ENCODE measurements around the gene PHACTR1. TPM values are rescaled to one million over a fixed set of nuclear protein-coding genes. Genes with fewer than 3 reads are reported as not detected.
"Not testable (repeated sequence)": the region's sequence is repeated elsewhere in the genome, so short reads cannot be mapped to it uniquely, and the experiment has no call there.

The PHACTR1 gene
- total RNA-seq, 2 experiments from 2014 or later, result 0.47 to 0.61 TPM

- H3K9me3 Mint-ChIP-seq (ENCODE audit: insufficient read depth), result no peaks in the 10 kb centered on the region
- no peaks in the 10 kb centered on the region for H3K4me1 Mint-ChIP-seq (ENCODE audit: low read depth)
- no peak overlapping the region for H3K27ac Mint-ChIP-seq
- H3K4me3 Mint-ChIP-seq, result no peak overlapping the region
- no peaks in the 10 kb centered on the region for H3K27me3 Mint-ChIP-seq (ENCODE audit: low read depth)
- CTCF ChIA-PET, result interaction anchor here (0.7 to 1.6 kb wide), 2 partner anchors 21 to 176 kb away, joined by 3 to 4 read pairs; partner anchors contain the start of gene GFOD1
- DNase-seq (no peak), ATAC-seq (no peak)
- peaks cover 52% of the 10 kb centered on the region for H3K36me3 Mint-ChIP-seq (ENCODE audit: low read depth)
- POLR2A ChIA-PET, result interaction anchor here (2.0 kb wide), 1 partner anchor 17 kb away, joined by 11 read pairs; the partner anchor contains the start of gene TBC1D7
Observed at GRCh38 chr6:13311155-13311554, 594.6 kb downstream of the PHACTR1 start.

DNA sequence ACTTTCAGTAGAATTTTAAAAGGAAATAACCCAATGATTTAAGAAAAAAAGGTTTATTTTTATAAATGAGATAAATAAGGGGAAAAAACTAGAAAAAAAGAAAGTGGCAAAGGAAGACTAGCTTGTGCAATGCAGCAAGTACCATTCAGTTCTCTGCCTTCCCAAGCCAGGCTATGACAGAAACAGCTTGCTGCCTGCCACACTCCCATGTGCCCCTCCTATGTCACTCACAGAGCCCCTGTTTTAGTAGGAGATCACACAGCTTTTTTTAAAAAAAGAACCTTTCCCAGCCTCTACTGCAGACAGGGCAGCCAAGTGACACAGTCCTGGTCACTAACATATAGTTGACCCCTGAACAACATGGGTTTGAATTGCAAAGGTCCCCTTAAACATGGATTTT is 598.2 kb downstream of the PHACTR1 start:
- Mint-ChIP-seq H3K27me3 (ENCODE audit: low read depth) (no peaks in the 10 kb centered on the region), H3K9me3 (ENCODE audit: insufficient read depth) (no peaks in the 10 kb centered on the region), H3K4me1 (ENCODE audit: low read depth) (no peaks in the 10 kb centered on the region), H3K4me3 (no peak overlapping the region), H3K36me3 (ENCODE audit: low read depth) (peaks cover 56% of the 10 kb centered on the region), H3K27ac (no peak overlapping the region)
- no peak for ATAC-seq
- DNase-seq, result no peak
- ChIA-PET CTCF (interaction anchor here (0.6 to 2.2 kb wide), 4 partner anchors 12 to 403 kb away, joined by 3 to 8 read pairs (median 4); partner anchors contain the start of genes SIRT5 and TBC1D7), POLR2A (interaction anchor here (1.3 kb wide), 1 partner anchor 14 kb away, joined by 5 read pairs; the partner anchor contains the start of gene TBC1D7)

- Mint-ChIP-seq H3K36me3 (ENCODE audit: low read depth) (peaks cover 61% of the 10 kb centered on the region), H3K9me3 (ENCODE audit: insufficient read depth) (no peaks in the 10 kb centered on the region), H3K27me3 (ENCODE audit: low read depth) (no peaks in the 10 kb centered on the region), H3K4me3 (no peak overlapping the region), H3K27ac (no peak overlapping the region), H3K4me1 (ENCODE audit: low read depth) (no peaks in the 10 kb centered on the region)
- CTCF ChIA-PET, result no interaction called here
- no peak for DNase-seq
- no peak for ATAC-seq
- POLR2A ChIA-PET, result no interaction called here
Observed at GRCh38 chr6:13315896-13316295, 599.3 kb downstream of the PHACTR1 start.

GRCh38 chr6:13318821-13319220 is 602.3 kb downstream of the PHACTR1 start:
- Mint-ChIP-seq H3K4me1 (ENCODE audit: low read depth) (no peaks in the 10 kb centered on the region), H3K27ac (no peak overlapping the region), H3K4me3 (no peak overlapping the region), H3K36me3 (ENCODE audit: low read depth) (peaks cover 60% of the 10 kb centered on the region), H3K9me3 (ENCODE audit: insufficient read depth) (no peaks in the 10 kb centered on the region), H3K27me3 (ENCODE audit: low read depth) (no peaks in the 10 kb centered on the region)
- POLR2A ChIA-PET, result no interaction called here
- ATAC-seq (no peak), DNase-seq (no peak)
- CTCF ChIA-PET, result interaction anchor here (1.5 kb wide), 1 partner anchor 9 kb away, joined by 3 read pairs; the partner anchor contains the start of gene TBC1D7

DNA sequence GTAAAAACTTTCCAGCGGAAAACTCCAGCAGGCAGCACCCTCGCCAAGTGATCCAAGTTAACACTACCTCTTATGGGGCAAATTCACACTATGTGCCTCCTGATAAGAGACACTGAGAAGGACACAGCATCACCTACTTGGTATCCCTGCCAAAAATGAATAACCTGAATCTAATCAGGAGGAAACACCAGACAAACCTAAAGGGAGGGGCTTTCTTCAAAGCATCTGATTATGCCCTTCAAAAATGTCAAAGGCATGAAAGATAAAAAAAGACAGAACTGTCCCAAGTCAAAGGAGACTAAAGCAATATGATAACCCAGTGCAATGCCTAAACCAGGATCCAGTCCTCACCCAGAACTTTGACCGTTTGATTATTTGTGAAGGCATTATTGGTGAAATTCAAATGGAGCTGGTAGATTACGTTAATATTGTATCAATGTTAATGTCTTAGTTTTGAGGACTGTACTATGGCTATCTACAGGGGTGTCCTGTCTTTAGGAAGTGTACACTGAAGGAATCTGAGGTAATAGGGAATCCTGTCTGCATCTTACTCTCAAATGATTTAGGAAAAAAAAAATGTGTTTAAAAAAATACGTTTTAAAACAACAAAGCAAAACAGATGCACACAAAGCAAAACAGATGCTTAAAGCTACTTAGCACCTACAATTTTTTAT is 603.5 kb downstream of the PHACTR1 start:
- no peak overlapping the region for H3K27ac Mint-ChIP-seq
- no peaks in the 10 kb centered on the region for H3K4me1 Mint-ChIP-seq (ENCODE audit: low read depth)
- no peaks in the 10 kb centered on the region for H3K9me3 Mint-ChIP-seq (ENCODE audit: insufficient read depth)
- ChIA-PET POLR2A (interaction anchor here (0.8 kb wide), 1 partner anchor 8 kb away, joined by 8 read pairs; the partner anchor contains the start of gene TBC1D7), CTCF (no interaction called here)
- H3K4me3 Mint-ChIP-seq, result no peak overlapping the region
- peaks cover 65% of the 10 kb centered on the region for H3K36me3 Mint-ChIP-seq (ENCODE audit: low read depth)
- ATAC-seq (no peak), DNase-seq (no peak)
- H3K27me3 Mint-ChIP-seq (ENCODE audit: low read depth), result no peaks in the 10 kb centered on the region

DNA sequence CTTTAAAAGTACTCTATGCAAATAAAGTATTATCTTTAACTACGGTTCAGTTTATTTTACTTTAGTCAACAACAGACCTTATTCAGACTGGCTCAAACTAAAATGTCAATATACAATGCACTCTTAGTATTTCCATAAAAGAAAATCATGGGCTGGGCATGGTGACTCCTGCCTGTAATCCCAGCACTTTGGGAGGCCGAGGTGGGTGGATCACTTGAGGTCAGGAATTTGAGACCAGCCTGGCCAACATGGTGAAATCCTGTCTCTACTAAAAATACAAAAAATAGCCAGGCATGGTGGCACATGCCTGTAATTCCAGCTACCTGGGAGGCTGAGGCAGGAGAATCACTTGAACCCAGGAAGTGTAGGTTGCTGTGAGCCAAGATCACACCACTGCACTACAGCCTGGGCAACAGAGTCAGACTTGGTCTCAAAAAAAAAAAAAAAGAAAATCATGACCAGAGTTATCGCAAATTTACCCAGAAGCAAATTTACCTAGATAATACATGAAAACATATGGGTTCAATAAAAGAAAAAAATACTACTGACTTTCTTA is 609.5 kb downstream of the PHACTR1 start:
- H3K9me3 Mint-ChIP-seq (ENCODE audit: insufficient read depth); DNase-seq; H3K27ac Mint-ChIP-seq; H3K27me3 Mint-ChIP-seq (ENCODE audit: low read depth); POLR2A ChIA-PET; H3K4me3 Mint-ChIP-seq; ATAC-seq; CTCF ChIA-PET: not testable (repeated sequence)
- peaks cover 28% of the 10 kb centered on the region for H3K4me1 Mint-ChIP-seq (ENCODE audit: low read depth)
- H3K36me3 Mint-ChIP-seq (ENCODE audit: low read depth), result peaks cover 32% of the 10 kb centered on the region

DNA sequence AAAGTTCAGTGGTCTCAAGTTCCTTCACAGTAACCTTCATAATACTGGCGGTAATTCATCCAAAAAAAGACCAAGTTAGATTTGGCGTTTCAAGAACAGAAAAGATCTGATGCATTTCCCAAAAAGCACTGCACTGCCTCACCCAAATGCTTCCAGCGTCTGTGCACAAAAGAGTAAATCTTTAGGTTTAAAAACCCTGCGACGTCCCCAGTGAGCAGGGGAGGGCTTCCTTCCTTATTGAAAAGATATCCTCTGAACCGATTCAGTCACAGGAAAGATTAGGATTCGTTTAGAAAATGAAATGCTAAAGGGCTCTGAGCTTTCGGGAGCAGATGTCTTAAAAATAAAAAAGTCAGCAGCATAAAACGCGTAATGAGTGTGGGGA is 611.1 kb downstream of the PHACTR1 start:
- Mint-ChIP-seq H3K36me3 (ENCODE audit: low read depth) (peaks cover 23% of the 10 kb centered on the region), H3K27me3 (ENCODE audit: low read depth) (no peaks in the 10 kb centered on the region), H3K4me3 (peak overlapping the region; percentile 93), H3K9me3 (ENCODE audit: insufficient read depth) (no peaks in the 10 kb centered on the region), H3K27ac (peak overlapping the region; percentile 95), H3K4me1 (ENCODE audit: low read depth) (peaks cover 30% of the 10 kb centered on the region)
- ChIA-PET CTCF (interaction anchor here (0.9 to 7.1 kb wide), 11 partner anchors 9 to 416 kb away, joined by 3 to 62 read pairs (median 4); partner anchors contain the start of genes NOL7 and SIRT5), POLR2A (interaction anchor here (0.6 to 2.6 kb wide), 15 partner anchors 16 to 416 kb away, joined by 3 to 16 read pairs (median 6); partner anchors contain the start of genes NOL7 and SIRT5)
- DNase-seq, result peak; percentile 32
- no peak for ATAC-seq

DNA sequence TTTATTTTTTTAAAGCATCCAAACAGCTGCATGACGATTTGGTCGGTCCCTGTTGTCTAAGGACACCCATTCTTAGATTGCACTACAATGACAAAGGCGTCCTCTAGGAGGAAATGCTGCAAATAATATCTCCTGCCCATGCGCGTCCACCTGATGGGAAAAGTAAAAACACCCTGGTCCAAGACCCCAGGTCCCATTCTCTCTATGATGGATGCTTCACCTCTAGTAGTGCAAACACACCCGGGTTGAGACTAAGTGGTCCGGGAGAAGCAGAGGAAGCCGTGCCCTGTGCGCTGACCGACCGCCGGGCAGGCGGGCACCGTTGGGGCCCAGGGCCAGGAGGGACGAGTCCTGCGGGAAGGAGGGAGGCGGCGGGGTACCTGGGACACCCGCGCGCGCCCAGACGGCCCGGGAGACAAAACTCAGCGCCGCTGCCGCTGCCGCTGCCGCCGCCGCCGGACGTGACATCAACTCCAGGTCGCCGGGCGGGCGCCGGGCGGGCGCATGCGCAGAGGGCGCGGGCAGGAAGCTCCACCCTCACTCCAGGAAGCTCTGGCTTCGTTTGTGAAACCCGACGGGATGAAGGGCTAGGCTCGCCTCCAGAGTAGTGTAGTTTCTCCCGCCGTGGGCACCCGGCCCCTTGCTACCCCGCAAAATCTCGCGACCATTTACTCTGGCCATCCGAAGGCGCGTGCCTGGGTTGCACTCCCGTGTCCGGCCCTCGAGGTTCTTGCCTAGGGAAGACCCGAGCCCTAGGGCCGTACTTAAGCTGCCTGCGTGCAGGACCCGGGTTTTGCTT is 611.7 kb downstream of the PHACTR1 start, which contains the start of gene TBC1D7:
TBC1D7 (minus strand) TSS at position 462 of the 799 bp plus-strand sequence. CDS start 1,639 bp downstream, outside the sequence.
- POLR2A ChIA-PET, result interaction anchor here (0.6 to 2.6 kb wide), 29 partner anchors 8 to 417 kb away, joined by 3 to 16 read pairs (median 4); partner anchors contain the start of genes NOL7 and SIRT5
- H3K36me3 Mint-ChIP-seq (ENCODE audit: low read depth), result peaks cover 21% of the 10 kb centered on the region
- H3K27me3 Mint-ChIP-seq (ENCODE audit: low read depth), result peaks cover 2% of the 10 kb centered on the region
- H3K27ac Mint-ChIP-seq, result peak within 1 kb of the TSS; percentile 95
- peak; percentile 97 for ATAC-seq
- H3K4me3 Mint-ChIP-seq, result peak within 1 kb of the TSS; percentile 93
- DNase-seq, result peak; percentile 94
- CTCF ChIA-PET, result interaction anchor here (0.8 to 7.1 kb wide), 16 partner anchors 10 to 416 kb away, joined by 3 to 62 read pairs (median 4); partner anchors contain the start of genes NOL7 and SIRT5
- H3K9me3 Mint-ChIP-seq (ENCODE audit: insufficient read depth), result no peaks in the 10 kb centered on the region
- H3K4me1 Mint-ChIP-seq (ENCODE audit: low read depth), result peaks cover 30% of the 10 kb centered on the region

DNA sequence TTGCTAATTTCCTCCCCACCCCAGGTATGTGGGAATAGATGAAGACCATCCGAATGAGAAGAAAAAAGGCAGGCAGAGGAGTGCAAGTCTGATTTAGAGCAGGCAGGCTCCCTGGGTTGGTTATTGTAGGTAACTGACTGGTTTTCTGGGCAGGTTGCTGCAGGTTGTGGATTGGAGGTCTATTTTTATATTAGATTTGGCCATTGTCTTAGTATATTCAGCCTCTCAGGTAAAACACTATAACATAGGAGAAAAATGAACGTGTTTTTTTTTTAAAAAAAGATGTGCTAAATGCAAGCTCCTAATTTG is 612.3 kb downstream of the PHACTR1 start:
- CTCF ChIA-PET, result interaction anchor here (0.8 to 7.1 kb wide), 13 partner anchors 10 to 417 kb away, joined by 3 to 62 read pairs (median 4); partner anchors contain the start of genes NOL7 and SIRT5
- Mint-ChIP-seq H3K36me3 (ENCODE audit: low read depth) (peaks cover 15% of the 10 kb centered on the region), H3K9me3 (ENCODE audit: insufficient read depth) (no peaks in the 10 kb centered on the region), H3K4me3 (peak overlapping the region; percentile 93), H3K4me1 (ENCODE audit: low read depth) (peaks cover 30% of the 10 kb centered on the region), H3K27me3 (ENCODE audit: low read depth) (peaks cover 6% of the 10 kb centered on the region), H3K27ac (peak overlapping the region; percentile 95)
- DNase-seq (no peak), ATAC-seq (no peak)
- POLR2A ChIA-PET, result interaction anchor here (0.6 to 2.6 kb wide), 22 partner anchors 8 to 305 kb away, joined by 3 to 16 read pairs (median 6); partner anchors contain the start of genes NOL7 and SIRT5

DNA sequence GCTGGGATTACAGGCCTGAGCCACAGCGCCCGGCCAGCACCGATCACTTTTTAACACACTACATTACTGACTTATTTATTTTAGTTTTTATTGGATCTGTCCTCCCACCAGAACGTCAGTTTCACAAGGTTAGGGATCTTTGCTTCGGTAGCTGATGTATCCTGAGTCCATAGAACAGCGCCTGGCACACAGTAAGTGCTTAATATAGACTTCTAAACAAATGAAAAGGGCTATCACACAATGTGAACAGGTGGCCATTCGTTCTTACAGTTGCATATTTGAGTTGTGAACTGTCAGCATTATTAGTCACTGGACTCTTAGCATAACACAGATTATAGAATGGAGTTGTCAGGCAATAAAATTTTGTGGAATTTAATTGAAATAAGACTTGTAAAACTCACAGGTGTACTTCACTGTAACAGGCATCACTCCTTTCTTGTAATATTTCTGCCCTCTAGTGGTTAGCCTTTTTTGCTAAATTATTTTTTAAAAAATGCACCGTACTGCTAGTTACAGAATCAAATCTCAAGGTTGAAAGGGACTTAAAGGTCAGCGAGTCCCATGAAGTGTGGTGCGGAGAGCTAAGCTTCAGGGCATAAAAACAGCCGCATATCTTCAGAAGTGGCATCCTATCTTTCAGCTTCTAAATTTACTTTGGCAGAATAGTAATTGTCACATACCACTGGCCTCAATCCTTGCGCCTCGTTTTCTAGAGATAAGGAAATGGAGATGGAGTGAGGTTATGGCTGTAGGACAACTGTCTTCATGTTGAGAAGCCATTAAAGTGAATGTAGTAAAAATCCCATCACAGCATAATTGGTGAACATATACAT is 615.2 kb downstream of the PHACTR1 start:
- ATAC-seq (no peak), DNase-seq (no peak)
- H3K9me3 Mint-ChIP-seq (ENCODE audit: insufficient read depth), result no peaks in the 10 kb centered on the region
- no peaks in the 10 kb centered on the region for H3K36me3 Mint-ChIP-seq (ENCODE audit: low read depth)
- POLR2A ChIA-PET, result interaction anchor here (1.4 kb wide), 1 partner anchor 243 kb away, joined by 5 read pairs; the partner anchor contains the start of gene SIRT5
- peaks cover 29% of the 10 kb centered on the region for H3K4me1 Mint-ChIP-seq (ENCODE audit: low read depth)
- H3K27me3 Mint-ChIP-seq (ENCODE audit: low read depth), result peaks cover 6% of the 10 kb centered on the region
- H3K27ac Mint-ChIP-seq, result no peak overlapping the region
- no peak overlapping the region for H3K4me3 Mint-ChIP-seq
- CTCF ChIA-PET, result interaction anchor here (0.5 to 7.1 kb wide), 23 partner anchors 10 to 420 kb away, joined by 3 to 62 read pairs (median 3); partner anchors contain the start of gene SIRT5

Data from activated CD8-positive, alpha-beta T cell treated with anti-CD3 and anti-CD28 coated beads, Interleukin-2, amount 10 ng/mL, durations not matched to agents 7 days and 5 days (primary cell).